Islet of Langerhans (tissue), 1 donor: Measurements from ENCODE around the gene ZNF425.
"Not testable (repeated sequence)": the region's sequence is repeated elsewhere in the genome, so short reads cannot be mapped to it uniquely, and the experiment has no call there.

Experiments
- FAIRE-seq: peaks from one replicate; lab custom pipeline; 2011; peaks lifted over from hg19 to GRCh38; lab: Jason Lieb, UNC

ZNF425 gene

GRCh38 chr7:149125863-149126661 lies at the start of gene ZNF425:
TSS of gene ZNF425 (minus strand) at chr7:149126324. CDS start at chr7:149126213, 111 bp downstream.
- no peak for FAIRE-seq

- FAIRE-seq: no peak
These were observed 49.0 kb upstream of the ZNF425 start for GRCh38 chr7:149175150-149175549.

- no peak for FAIRE-seq
These were observed 46.4 kb upstream of the ZNF425 start for GRCh38 chr7:149172534-149172920.

GRCh38 chr7:149171892-149172533 lies 45.9 kb upstream of the ZNF425 start:
- FAIRE-seq: no peak

- no peak for FAIRE-seq
These were observed 40.7 kb upstream of the ZNF425 start for GRCh38 chr7:149166630-149167352.

GRCh38 chr7:149166142-149166541 lies 40.0 kb upstream of the ZNF425 start:
- FAIRE-seq: no peak

GRCh38 chr7:149161241-149161848 lies 35.2 kb upstream of the ZNF425 start:
- no peak for FAIRE-seq

GRCh38 chr7:149156898-149157297 lies 30.8 kb upstream of the ZNF425 start:
- FAIRE-seq: no peak

- FAIRE-seq: no peak
These were observed 27.9 kb upstream of the ZNF425 start for GRCh38 chr7:149154056-149154455.

- FAIRE-seq: no peak
These were observed 27.2 kb upstream of the ZNF425 start for GRCh38 chr7:149153346-149153745.

- FAIRE-seq: no peak
These were observed 24.9 kb upstream of the ZNF425 start for GRCh38 chr7:149150981-149151380.

GRCh38 chr7:149147752-149148653 lies 21.9 kb upstream of the ZNF425 start:
- no peak for FAIRE-seq

- no peak for FAIRE-seq
These were observed 21.1 kb upstream of the ZNF425 start, which contains the start of gene ZNF398 for GRCh38 chr7:149147072-149147751. TSS of gene ZNF398 (plus strand) at chr7:149147453. CDS start at chr7:149147743, 290 bp downstream.

GRCh38 chr7:149145031-149145845 lies 19.1 kb upstream of the ZNF425 start:
- no peak for FAIRE-seq

- FAIRE-seq: not testable (repeated sequence)
These were observed 18.4 kb upstream of the ZNF425 start for GRCh38 chr7:149144436-149144922.

GRCh38 chr7:149141893-149142292 lies 15.8 kb upstream of the ZNF425 start:
- no peak for FAIRE-seq

GRCh38 chr7:149140831-149141230 lies 14.7 kb upstream of the ZNF425 start:
- no peak for FAIRE-seq

- no peak for FAIRE-seq
These were observed 10.0 kb upstream of the ZNF425 start for GRCh38 chr7:149136118-149136517.

- no peak for FAIRE-seq
These were observed 7.0 kb upstream of the ZNF425 start for GRCh38 chr7:149133028-149133710.
